K562 (cell line): ENCODE results near the gene VWA7. TPM values are rescaled to one million over a fixed set of nuclear protein-coding genes. Genes with fewer than 3 reads are reported as not detected.

ENCODE experiments used
- C11orf30 ChIP-seq: fragments of 450-650 bp; IDR thresholded peaks from 2 replicates; pipeline ENCODE4 v1.6.1; 2016; ENCODE audit warnings: low read depth, mild to moderate bottlenecking
- CEBPB ChIP-seq: fragments of 450-650 bp; IDR thresholded peaks from 2 replicates; pipeline ENCODE4 v1.6.1; 2016; ENCODE audit warnings: missing genetic modification characterization, missing compliant biosample characterization
- CXXC5 ChIP-seq: fragments of 250-450 bp; sonication (Bioruptor Pico); IDR thresholded peaks from 2 replicates; pipeline ENCODE4 v1.8.0; 2022; ENCODE audit warnings: inconsistent platforms, mild to moderate bottlenecking, moderate library complexity
- FOXP1 ChIP-seq: sonication (generic); formaldehyde crosslinking; IDR thresholded peaks from 2 replicates; pipeline ENCODE4 v1.8.0; 2022; ENCODE audit warnings: mild to moderate bottlenecking, missing genetic modification reagents
- MYC ChIP-seq, 2 experiments: fragments of 250-450 bp in 1 of 2; sonication (Bioruptor Pico) in 1 of 2; IDR thresholded peaks; 2 replicates each; pipeline versions ENCODE4 v1.5.1 to v1.6.1; 2012 to 2021; ENCODE audit warnings: low read depth in 2 of 2, borderline replicate concordance in 1 of 2, improper control_type of control experiment in 1 of 2, low read length in 1 of 2, mild to moderate bottlenecking in 1 of 2, moderate library complexity in 1 of 2
- MYNN ChIP-seq, 2 experiments: sonication (generic); formaldehyde crosslinking in 1 of 2; IDR thresholded peaks; 2 replicates each; pipeline versions ENCODE4 v1.5.0 to v1.6.1; 2016 to 2020; ENCODE audit warnings: antibody characterized with exemption in 1 of 2, missing genetic modification reagents in 1 of 2
- NEUROD1 ChIP-seq: fragments of 150-350 bp; IDR thresholded peaks from 2 replicates; pipeline ENCODE4 v1.6.1; 2014; ENCODE audit warnings: borderline replicate concordance, low read length, low read depth; ENCODE audit not compliant: partially characterized antibody
- RBM14 ChIP-seq: fragments of 200-400 bp; formaldehyde crosslinking; IDR thresholded peaks from 2 replicates; pipeline ENCODE4 v1.6.1; 2018; ENCODE audit warnings: low read depth, mild to moderate bottlenecking, low read length, moderate library complexity, borderline replicate concordance; ENCODE audit not compliant: insufficient read depth
- TOE1 ChIP-seq, 2 experiments: fragments of 450-650 bp in 1 of 2; sonication (generic) in 1 of 2; formaldehyde crosslinking in 1 of 2; IDR thresholded peaks; 2 replicates each; pipeline versions ENCODE4 v1.7.1 to v1.8.0; 2016 to 2022; ENCODE audit warnings: borderline replicate concordance in 2 of 2, mild to moderate bottlenecking in 2 of 2, antibody characterized with exemption in 1 of 2, inconsistent platforms in 1 of 2, low read depth in 1 of 2, missing genetic modification reagents in 1 of 2, moderate library complexity in 1 of 2
- ZNF324 ChIP-seq: fragments of 250-450 bp; sonication (Bioruptor Pico); IDR thresholded peaks from 2 replicates; pipeline ENCODE4 v1.4.0; 2020; ENCODE audit warnings: mild to moderate bottlenecking
- ZNF354B ChIP-seq: fragments of 250-450 bp; sonication (Bioruptor Pico); IDR thresholded peaks from 2 replicates; pipeline ENCODE4 v1.4.0; 2020
- ZNF561 ChIP-seq: fragments of 450-650 bp; formaldehyde crosslinking; conservative IDR thresholded peaks from 2 replicates; pipeline ENCODE4 v1.4.0; 2020; ENCODE audit warnings: mild to moderate bottlenecking, moderate library complexity
- ZNF583 ChIP-seq: fragments of 250-450 bp; sonication (Bioruptor Pico); IDR thresholded peaks from 2 replicates; pipeline ENCODE4 v1.4.0; 2020
- ZNF764 ChIP-seq: fragments of 250-450 bp; sonication (Bioruptor Pico); IDR thresholded peaks from 2 replicates; pipeline ENCODE4 v1.4.0; 2020; ENCODE audit warnings: low read depth, mild to moderate bottlenecking, moderate library complexity
- polyA plus RNA-seq, 8 experiments: library from polyadenylated mRNA; depleted of rRNA in 4 of 8; stranded (reverse) in 5 of 8; unstranded in 3 of 8; fragments of >200 nt; fragmentation: Nextera tagmentation in 2 of 8; fragmentation: Illumina TruSeq in 1 of 8; extraction: Ambion mirVana in 2 of 8; extraction: Trizol in 1 of 8; gene quantifications; 2 replicates each; pipeline versions ENCODE4 v1.2.1 to v1.2.3, GENCODE V29; 2011 to 2014; ENCODE audit warnings: inconsistent platforms in 1 of 8, missing spikeins in 1 of 8
- total RNA-seq, 7 experiments: library from RNA; depleted of rRNA in 6 of 7; stranded (reverse); fragments of >200 nt in 6 of 7; fragmentation: Illumina TruSeq in 2 of 7; extraction: Trizol in 2 of 7; gene quantifications; 2 replicates each; pipeline versions ENCODE4 v1.2.1 to v1.2.3, GENCODE V29; 2011 to 2021; ENCODE audit warnings: low replicate concordance in 1 of 7
- TF ChIP-seq, protein P1 (sequence below): sonication (generic); formaldehyde crosslinking; IDR thresholded peaks from 2 replicates; pipeline ENCODE4 v1.8.1; 2023; ENCODE audit warnings: mild to moderate bottlenecking, missing genetic modification reagents
- TF ChIP-seq, protein P2 (sequence below): sonication (generic); formaldehyde crosslinking; IDR thresholded peaks from 2 replicates; pipeline ENCODE4 v1.8.1; 2023; ENCODE audit warnings: mild to moderate bottlenecking, missing genetic modification reagents
- TF ChIP-seq, protein P3 (sequence below): fragments of 450-650 bp; formaldehyde crosslinking; IDR thresholded peaks from 2 replicates; pipeline ENCODE4 v1.4.0; 2022; ENCODE audit warnings: missing genetic modification characterization
- TF ChIP-seq, protein P4 (sequence below): IDR thresholded peaks from 3 replicates; pipeline ENCODE4 v1.6.1; 2011; ENCODE audit warnings: borderline replicate concordance, mild to moderate bottlenecking; ENCODE audit not compliant: insufficient read length, insufficient read depth
- TF ChIP-seq, protein P5 (sequence below): fragments of 250-450 bp; sonication (Bioruptor Pico); IDR thresholded peaks from 2 replicates; pipeline ENCODE4 v1.5.0; 2020; ENCODE audit warnings: mild to moderate bottlenecking, borderline replicate concordance

VWA7 gene
- total and polyA plus RNA-seq, 9 of the 15 experiments (the other 6 are each of a cell fraction or from before 2014, with no cell fraction given) = 0.18 to 2.9 (median 0.95) TPM

DNA sequence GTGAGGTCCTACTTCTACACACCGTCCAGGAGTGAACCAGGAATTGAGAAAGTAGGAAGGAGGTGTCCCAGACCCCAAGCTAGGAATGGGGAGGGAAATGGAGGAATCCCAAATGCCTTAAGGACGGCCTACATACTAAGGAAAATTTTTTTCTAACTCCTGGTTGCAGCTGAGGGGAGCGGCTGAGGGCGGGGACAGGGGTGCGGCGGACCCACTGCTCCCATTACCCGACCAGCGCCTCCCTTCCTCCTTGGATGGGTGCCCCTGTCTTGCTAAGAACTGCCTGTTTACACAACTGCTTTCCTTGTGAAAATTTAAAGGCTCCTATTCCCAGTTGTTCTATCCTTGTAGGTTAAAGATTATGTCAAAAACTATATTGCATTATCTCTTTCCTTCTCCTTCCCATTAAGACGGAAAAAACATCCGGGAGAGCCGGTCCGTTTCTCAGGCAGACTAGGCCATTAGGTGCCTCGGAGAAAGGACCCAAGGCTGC lies 49.7 kb upstream of the VWA7 start (continued):
- TF ChIP-seq, protein P1, sequence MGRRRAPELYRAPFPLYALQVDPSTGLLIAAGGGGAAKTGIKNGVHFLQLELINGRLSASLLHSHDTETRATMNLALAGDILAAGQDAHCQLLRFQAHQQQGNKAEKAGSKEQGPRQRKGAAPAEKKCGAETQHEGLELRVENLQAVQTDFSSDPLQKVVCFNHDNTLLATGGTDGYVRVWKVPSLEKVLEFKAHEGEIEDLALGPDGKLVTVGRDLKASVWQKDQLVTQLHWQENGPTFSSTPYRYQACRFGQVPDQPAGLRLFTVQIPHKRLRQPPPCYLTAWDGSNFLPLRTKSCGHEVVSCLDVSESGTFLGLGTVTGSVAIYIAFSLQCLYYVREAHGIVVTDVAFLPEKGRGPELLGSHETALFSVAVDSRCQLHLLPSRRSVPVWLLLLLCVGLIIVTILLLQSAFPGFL (CRISPR knock-in tag) = 0 out of 2 replicates have a peak, but pooled peaks have one; percentile 67
- no peak for TF ChIP-seq CEBPB
- TF ChIP-seq, protein P2, sequence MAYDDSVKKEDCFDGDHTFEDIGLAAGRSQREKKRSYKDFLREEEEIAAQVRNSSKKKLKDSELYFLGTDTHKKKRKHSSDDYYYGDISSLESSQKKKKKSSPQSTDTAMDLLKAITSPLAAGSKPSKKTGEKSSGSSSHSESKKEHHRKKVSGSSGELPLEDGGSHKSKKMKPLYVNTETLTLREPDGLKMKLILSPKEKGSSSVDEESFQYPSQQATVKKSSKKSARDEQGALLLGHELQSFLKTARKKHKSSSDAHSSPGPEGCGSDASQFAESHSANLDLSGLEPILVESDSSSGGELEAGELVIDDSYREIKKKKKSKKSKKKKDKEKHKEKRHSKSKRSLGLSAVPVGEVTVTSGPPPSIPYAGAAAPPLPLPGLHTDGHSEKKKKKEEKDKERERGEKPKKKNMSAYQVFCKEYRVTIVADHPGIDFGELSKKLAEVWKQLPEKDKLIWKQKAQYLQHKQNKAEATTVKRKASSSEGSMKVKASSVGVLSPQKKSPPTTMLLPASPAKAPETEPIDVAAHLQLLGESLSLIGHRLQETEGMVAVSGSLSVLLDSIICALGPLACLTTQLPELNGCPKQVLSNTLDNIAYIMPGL (CRISPR knock-in tag) = no peak
- TF ChIP-seq, protein P3, sequence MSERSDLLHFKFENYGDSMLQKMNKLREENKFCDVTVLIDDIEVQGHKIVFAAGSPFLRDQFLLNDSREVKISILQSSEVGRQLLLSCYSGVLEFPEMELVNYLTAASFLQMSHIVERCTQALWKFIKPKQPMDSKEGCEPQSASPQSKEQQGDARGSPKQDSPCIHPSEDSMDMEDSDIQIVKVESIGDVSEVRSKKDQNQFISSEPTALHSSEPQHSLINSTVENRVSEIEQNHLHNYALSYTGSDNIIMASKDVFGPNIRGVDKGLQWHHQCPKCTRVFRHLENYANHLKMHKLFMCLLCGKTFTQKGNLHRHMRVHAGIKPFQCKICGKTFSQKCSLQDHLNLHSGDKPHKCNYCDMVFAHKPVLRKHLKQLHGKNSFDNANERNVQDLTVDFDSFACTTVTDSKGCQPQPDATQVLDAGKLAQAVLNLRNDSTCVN (CRISPR knock-in tag) = peak; percentile 43; the same call in 1 of the 2 replicates
- no peak for TF ChIP-seq RBM14
- TF ChIP-seq ZNF324 (CRISPR knock-in tag) = peak; percentile 67
- TF ChIP-seq TOE1 (IDR thresholded peaks at IDR 0.05; ENCODE audit: borderline replicate concordance) = no peak
- no peak for TF ChIP-seq TOE1 (CRISPR knock-in tag; IDR thresholded peaks at IDR 0.05; ENCODE audit: borderline replicate concordance, low read depth)
- TF ChIP-seq MYNN (IDR thresholded peaks at IDR 0.05) = no peak; the same call in 1 of the 2 replicates
- TF ChIP-seq MYNN (CRISPR knock-in tag; IDR thresholded peaks at IDR 0.05) = no peak
- TF ChIP-seq ZNF561 = peak; percentile 75; the same call in 1 of the 2 replicates
- TF ChIP-seq NEUROD1 = peak; percentile 60
- no peak for TF ChIP-seq C11orf30
- peak; percentile 62 for TF ChIP-seq FOXP1
- peak; percentile 62; the same call in 1 of the 2 replicates for TF ChIP-seq ZNF764
- TF ChIP-seq, protein P4, sequence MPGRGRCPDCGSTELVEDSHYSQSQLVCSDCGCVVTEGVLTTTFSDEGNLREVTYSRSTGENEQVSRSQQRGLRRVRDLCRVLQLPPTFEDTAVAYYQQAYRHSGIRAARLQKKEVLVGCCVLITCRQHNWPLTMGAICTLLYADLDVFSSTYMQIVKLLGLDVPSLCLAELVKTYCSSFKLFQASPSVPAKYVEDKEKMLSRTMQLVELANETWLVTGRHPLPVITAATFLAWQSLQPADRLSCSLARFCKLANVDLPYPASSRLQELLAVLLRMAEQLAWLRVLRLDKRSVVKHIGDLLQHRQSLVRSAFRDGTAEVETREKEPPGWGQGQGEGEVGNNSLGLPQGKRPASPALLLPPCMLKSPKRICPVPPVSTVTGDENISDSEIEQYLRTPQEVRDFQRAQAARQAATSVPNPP = no peak
- peak; percentile 90 for TF ChIP-seq CXXC5 (CRISPR knock-in tag)
- TF ChIP-seq ZNF354B = peak; percentile 31; the same call in 1 of the 2 replicates
- TF ChIP-seq ZNF583 = 0 out of 2 replicates have a peak, but pooled peaks have one; percentile 21
- TF ChIP-seq, protein P5, sequence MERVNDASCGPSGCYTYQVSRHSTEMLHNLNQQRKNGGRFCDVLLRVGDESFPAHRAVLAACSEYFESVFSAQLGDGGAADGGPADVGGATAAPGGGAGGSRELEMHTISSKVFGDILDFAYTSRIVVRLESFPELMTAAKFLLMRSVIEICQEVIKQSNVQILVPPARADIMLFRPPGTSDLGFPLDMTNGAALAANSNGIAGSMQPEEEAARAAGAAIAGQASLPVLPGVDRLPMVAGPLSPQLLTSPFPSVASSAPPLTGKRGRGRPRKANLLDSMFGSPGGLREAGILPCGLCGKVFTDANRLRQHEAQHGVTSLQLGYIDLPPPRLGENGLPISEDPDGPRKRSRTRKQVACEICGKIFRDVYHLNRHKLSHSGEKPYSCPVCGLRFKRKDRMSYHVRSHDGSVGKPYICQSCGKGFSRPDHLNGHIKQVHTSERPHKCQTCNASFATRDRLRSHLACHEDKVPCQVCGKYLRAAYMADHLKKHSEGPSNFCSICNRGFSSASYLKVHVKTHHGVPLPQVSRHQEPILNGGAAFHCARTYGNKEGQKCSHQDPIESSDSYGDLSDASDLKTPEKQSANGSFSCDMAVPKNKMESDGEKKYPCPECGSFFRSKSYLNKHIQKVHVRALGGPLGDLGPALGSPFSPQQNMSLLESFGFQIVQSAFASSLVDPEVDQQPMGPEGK (CRISPR knock-in tag) = 0 out of 2 replicates have a peak, but pooled peaks have one; percentile 54
- no peak; the same call in 1 of the 2 replicates for TF ChIP-seq MYC (IDR thresholded peaks at IDR 0.05; ENCODE audit: low read depth, low read length)
- 0 out of 2 replicates have a peak, but pooled peaks have one; percentile 25 for TF ChIP-seq MYC (CRISPR knock-in tag; IDR thresholded peaks at IDR 0.05; ENCODE audit: borderline replicate concordance, low read depth)
